ENCODE results near the gene PSME3.

GRCh38 chr17:42849031-42849430 lies 15.8 kb downstream of the PSME3 start:
- TF ChIP-seq CTCF (conservative IDR thresholded peaks at IDR 0.05; ENCODE audit: low read depth, low read length) = no peak
- TF ChIP-seq EZH2 (IDR thresholded peaks at IDR 0.05; ENCODE audit: low read length, unreplicated experiment) = no peak
- TF ChIP-seq EZH2phosphoT487 (IDR thresholded peaks at IDR 0.05; ENCODE audit: borderline replicate concordance, low read length) = no peak
